Activated naive CD8-positive, alpha-beta T cell treated with anti-CD3 and anti-CD28 coated beads, Interleukin-2, amount 10 ng/mL, durations not matched to agents 7 days and 5 days (primary cell): ENCODE data around the gene TUT4. TPM values are rescaled to one million over a fixed set of nuclear protein-coding genes. Genes with fewer than 3 reads are reported as not detected.

Source experiments
- ATAC-seq: fragments of 150-1000 bp; cut with Tn5 transposase; one replicate; pipeline ENCODE4 v1.10.0; 2021; ENCODE audit warnings: low read depth, moderate library complexity
- POLR2A ChIA-PET: fragments of 350-600 bp; sonication (Branson Sonifier 250); formaldehyde crosslinking; loops from one replicate; lab custom pipeline; 2021; ENCODE audit warnings: antibody characterized with exemption; lab: Charles Lee
- DNase-seq: peaks from one replicate; pipeline ENCODE4 v3.0.0; 2021
- H3K27ac Mint-ChIP-seq: one replicate; pipeline ENCODE4 v1.8.0; 2022; ENCODE audit warnings: mild to moderate bottlenecking, mixed read lengths
- H3K27me3 Mint-ChIP-seq: one replicate; pipeline ENCODE4 v1.8.0; 2022; ENCODE audit warnings: mild to moderate bottlenecking, moderate library complexity, mixed read lengths
- H3K36me3 Mint-ChIP-seq: one replicate; pipeline ENCODE4 v1.8.0; 2021; ENCODE audit warnings: mild to moderate bottlenecking, mixed read lengths
- H3K4me1 Mint-ChIP-seq: one replicate; pipeline ENCODE4 v1.8.0; 2021; ENCODE audit warnings: mixed read lengths
- H3K4me3 Mint-ChIP-seq: one replicate; pipeline ENCODE4 v1.8.0; 2022; ENCODE audit warnings: mild to moderate bottlenecking, moderate library complexity, mixed read lengths
- H3K9me3 Mint-ChIP-seq: one replicate; pipeline ENCODE4 v1.8.0; 2021; ENCODE audit warnings: mixed read lengths
- total RNA-seq, 2 experiments: library from RNA; stranded (reverse); gene quantifications; one replicate each; pipeline ENCODE4 v1.2.3, GENCODE V29; 2021

Gene TUT4
- total RNA-seq, 2 experiments from 2014 or later = 104 to 110 TPM

GRCh38 chr1:52472384-52472783, 80.5 kb downstream of the TUT4 start:
- Mint-ChIP-seq H3K27ac (no peak overlapping the region), H3K27me3 (no peaks in the 10 kb centered on the region), H3K9me3 (no peaks in the 10 kb centered on the region), H3K36me3 (peaks cover 21% of the 10 kb centered on the region), H3K4me3 (no peak overlapping the region), H3K4me1 (no peaks in the 10 kb centered on the region)
- DNase-seq (no peak), ATAC-seq (no peak)
- POLR2A ChIA-PET = no interaction called here

GRCh38 chr1:52469108-52469507, 83.8 kb downstream of the TUT4 start:
- POLR2A ChIA-PET = no interaction called here
- Mint-ChIP-seq H3K4me3 (no peak overlapping the region), H3K36me3 (peaks cover 11% of the 10 kb centered on the region)

GRCh38 chr1:52463891-52464290, 89.0 kb downstream of the TUT4 start:
- DNase-seq (no peak), ATAC-seq (no peak)
- no peaks in the 10 kb centered on the region for H3K27me3 Mint-ChIP-seq
- H3K4me3 Mint-ChIP-seq = no peak overlapping the region
- no peaks in the 10 kb centered on the region for H3K4me1 Mint-ChIP-seq
- no peak overlapping the region for H3K27ac Mint-ChIP-seq
- H3K36me3 Mint-ChIP-seq = peaks cover 6% of the 10 kb centered on the region
- no peaks in the 10 kb centered on the region for H3K9me3 Mint-ChIP-seq
- POLR2A ChIA-PET = no interaction called here

More at GRCh38 chr1:52469108-52469507, 83.8 kb downstream of the TUT4 start:
- Mint-ChIP-seq H3K27ac (no peak overlapping the region), H3K4me1 (no peaks in the 10 kb centered on the region), H3K9me3 (no peaks in the 10 kb centered on the region), H3K27me3 (no peaks in the 10 kb centered on the region)
- no peak for DNase-seq
- no peak for ATAC-seq

GRCh38 chr1:52461821-52462220, 91.1 kb downstream of the TUT4 start:
- Mint-ChIP-seq H3K9me3 (no peaks in the 10 kb centered on the region), H3K27me3 (no peaks in the 10 kb centered on the region), H3K27ac (no peak overlapping the region), H3K4me3 (no peak overlapping the region), H3K4me1 (no peaks in the 10 kb centered on the region), H3K36me3 (peaks cover 6% of the 10 kb centered on the region)
- DNase-seq = no peak
- POLR2A ChIA-PET = no interaction called here
- ATAC-seq = no peak

- Mint-ChIP-seq H3K27ac (no peak overlapping the region), H3K4me1 (no peaks in the 10 kb centered on the region), H3K4me3 (no peak overlapping the region), H3K27me3 (no peaks in the 10 kb centered on the region), H3K9me3 (no peaks in the 10 kb centered on the region), H3K36me3 (peaks cover 11% of the 10 kb centered on the region)
- no peak for DNase-seq
- no peak for ATAC-seq
- POLR2A ChIA-PET = no interaction called here
These were observed 92.2 kb downstream of the TUT4 start for GRCh38 chr1:52460694-52461093.

GRCh38 chr1:52455686-52456085, 97.2 kb downstream of the TUT4 start:
- Mint-ChIP-seq H3K4me3 (no peak overlapping the region), H3K27ac (no peak overlapping the region), H3K4me1 (peaks cover 3% of the 10 kb centered on the region), H3K36me3 (peaks cover 35% of the 10 kb centered on the region), H3K9me3 (no peaks in the 10 kb centered on the region), H3K27me3 (no peaks in the 10 kb centered on the region)
- POLR2A ChIA-PET = no interaction called here
- ATAC-seq = no peak
- no peak for DNase-seq

GRCh38 chr1:52454779-52455178, 98.1 kb downstream of the TUT4 start:
- POLR2A ChIA-PET = no interaction called here
- H3K9me3 Mint-ChIP-seq = no peaks in the 10 kb centered on the region
- H3K4me3 Mint-ChIP-seq = no peak overlapping the region
- H3K27me3 Mint-ChIP-seq = no peaks in the 10 kb centered on the region
- peaks cover 33% of the 10 kb centered on the region for H3K36me3 Mint-ChIP-seq
- ATAC-seq (no peak), DNase-seq (no peak)
- no peak overlapping the region for H3K27ac Mint-ChIP-seq
- H3K4me1 Mint-ChIP-seq = peaks cover 3% of the 10 kb centered on the region

GRCh38 chr1:52454127-52454526, 98.8 kb downstream of the TUT4 start:
- DNase-seq (no peak), ATAC-seq (no peak)
- H3K36me3 Mint-ChIP-seq = peaks cover 33% of the 10 kb centered on the region
- H3K27ac Mint-ChIP-seq = no peak overlapping the region
- H3K9me3 Mint-ChIP-seq = no peaks in the 10 kb centered on the region
- peaks cover 3% of the 10 kb centered on the region for H3K4me1 Mint-ChIP-seq
- no peak overlapping the region for H3K4me3 Mint-ChIP-seq
- POLR2A ChIA-PET = no interaction called here
- no peaks in the 10 kb centered on the region for H3K27me3 Mint-ChIP-seq

GRCh38 chr1:52444463-52444862, 108.4 kb downstream of the TUT4 start:
- H3K36me3 Mint-ChIP-seq = peaks cover 19% of the 10 kb centered on the region
- ATAC-seq = no peak

GRCh38 chr1:52439976-52440375, 112.9 kb downstream of the TUT4 start:
- Mint-ChIP-seq H3K9me3 (no peaks in the 10 kb centered on the region), H3K4me3 (no peak overlapping the region), H3K27me3 (no peaks in the 10 kb centered on the region), H3K36me3 (peaks cover 14% of the 10 kb centered on the region), H3K27ac (no peak overlapping the region), H3K4me1 (no peaks in the 10 kb centered on the region)
- POLR2A ChIA-PET = no interaction called here
- ATAC-seq = no peak
- DNase-seq = no peak

More at GRCh38 chr1:52444463-52444862, 108.4 kb downstream of the TUT4 start:
- Mint-ChIP-seq H3K9me3 (no peaks in the 10 kb centered on the region), H3K27ac (no peak overlapping the region), H3K4me3 (no peak overlapping the region), H3K4me1 (no peaks in the 10 kb centered on the region), H3K27me3 (no peaks in the 10 kb centered on the region)
- POLR2A ChIA-PET = no interaction called here
- no peak for DNase-seq

- Mint-ChIP-seq H3K4me3 (no peak overlapping the region), H3K27me3 (no peaks in the 10 kb centered on the region), H3K27ac (no peak overlapping the region), H3K4me1 (no peaks in the 10 kb centered on the region), H3K36me3 (peaks cover 12% of the 10 kb centered on the region), H3K9me3 (no peaks in the 10 kb centered on the region)
- POLR2A ChIA-PET = no interaction called here
- DNase-seq = no peak
- ATAC-seq = no peak
These were observed 116.1 kb downstream of the TUT4 start for GRCh38 chr1:52436817-52437216.

GRCh38 chr1:52435650-52436049, 117.2 kb downstream of the TUT4 start:
- Mint-ChIP-seq H3K27ac (no peak overlapping the region), H3K4me1 (no peaks in the 10 kb centered on the region), H3K4me3 (no peak overlapping the region), H3K27me3 (no peaks in the 10 kb centered on the region), H3K36me3 (peaks cover 16% of the 10 kb centered on the region), H3K9me3 (no peaks in the 10 kb centered on the region)
- POLR2A ChIA-PET = no interaction called here
- no peak for ATAC-seq
- DNase-seq = no peak

- POLR2A ChIA-PET = no interaction called here
- Mint-ChIP-seq H3K4me3 (no peak overlapping the region), H3K9me3 (no peaks in the 10 kb centered on the region), H3K27ac (no peak overlapping the region), H3K36me3 (peaks cover 19% of the 10 kb centered on the region), H3K27me3 (no peaks in the 10 kb centered on the region), H3K4me1 (no peaks in the 10 kb centered on the region)
- ATAC-seq (no peak), DNase-seq (no peak)
These were observed 117.7 kb downstream of the TUT4 start for GRCh38 chr1:52435211-52435610.

GRCh38 chr1:52432807-52433206, 120.1 kb downstream of the TUT4 start:
- H3K9me3 Mint-ChIP-seq = no peaks in the 10 kb centered on the region
- H3K27me3 Mint-ChIP-seq = no peaks in the 10 kb centered on the region
- ATAC-seq (no peak), DNase-seq (no peak)
- H3K4me1 Mint-ChIP-seq = no peaks in the 10 kb centered on the region
- POLR2A ChIA-PET = no interaction called here
- peaks cover 25% of the 10 kb centered on the region for H3K36me3 Mint-ChIP-seq
- H3K4me3 Mint-ChIP-seq = no peak overlapping the region
- H3K27ac Mint-ChIP-seq = no peak overlapping the region

GRCh38 chr1:52427152-52427551, 125.7 kb downstream of the TUT4 start:
- ATAC-seq (no peak), DNase-seq (no peak)
- peaks cover 38% of the 10 kb centered on the region for H3K36me3 Mint-ChIP-seq
- POLR2A ChIA-PET = interaction anchor here (1.3 kb wide), 1 partner anchor 23 kb away, joined by 5 read pairs; the partner anchor contains the start of genes ORC1 and PRPF38A
- no peaks in the 10 kb centered on the region for H3K27me3 Mint-ChIP-seq
- peaks cover 32% of the 10 kb centered on the region for H3K4me1 Mint-ChIP-seq
- no peaks in the 10 kb centered on the region for H3K9me3 Mint-ChIP-seq
- no peak overlapping the region for H3K27ac Mint-ChIP-seq
- no peak overlapping the region for H3K4me3 Mint-ChIP-seq
